G401 (cell line): ENCODE results near the gene FBXO17. TPM values are rescaled to one million over a fixed set of nuclear protein-coding genes. Genes with fewer than 3 reads are reported as not detected.
"Not testable (repeated sequence)": the region's sequence is repeated elsewhere in the genome, so short reads cannot be mapped to it uniquely, and the experiment has no call there.

Source experiments
- DNase-seq: peaks from one replicate; pipeline ENCODE4 v3.0.0-alpha.2; 2015; ENCODE audit warnings: low spot score
- in situ Hi-C: cut with HindIII; loops from 2 replicates; pipeline ENCODE4 v1.10.0; 2016; ENCODE audit warnings: low sequenced_read_pairs, mixed read lengths
- total RNA-seq: library from RNA; depleted of rRNA; stranded (reverse); fragments of >200 nt; shearing (Covaris generic); gene quantifications from 2 replicates; pipeline ENCODE4 v1.2.3, GENCODE V29; 2014

FBXO17 gene
- total RNA-seq, 1 experiment from 2014 or later, result 47.4 TPM

DNA sequence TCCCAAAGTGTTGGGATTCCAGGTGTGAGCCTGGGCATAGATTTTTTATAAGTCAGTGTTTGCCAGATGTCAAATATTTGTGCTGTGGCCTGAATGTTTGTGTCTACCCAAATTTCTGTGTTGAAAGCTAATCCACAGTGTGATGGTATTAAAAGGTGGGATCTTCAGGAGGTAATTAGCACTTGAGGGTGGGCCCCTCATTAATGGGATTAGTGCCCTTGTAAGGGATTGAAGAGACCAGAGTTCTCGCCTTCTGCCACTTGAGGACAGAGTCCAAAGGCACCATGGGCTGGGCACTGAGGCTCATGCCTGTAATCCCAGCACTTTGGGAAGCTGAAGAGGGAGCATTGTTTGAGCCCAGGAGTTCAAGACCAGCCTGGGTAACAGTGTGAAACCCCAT is 9.7 kb upstream of the FBXO17 start:
- DNase-seq, result no peak
- in situ Hi-C loops, result no loop called here

DNA sequence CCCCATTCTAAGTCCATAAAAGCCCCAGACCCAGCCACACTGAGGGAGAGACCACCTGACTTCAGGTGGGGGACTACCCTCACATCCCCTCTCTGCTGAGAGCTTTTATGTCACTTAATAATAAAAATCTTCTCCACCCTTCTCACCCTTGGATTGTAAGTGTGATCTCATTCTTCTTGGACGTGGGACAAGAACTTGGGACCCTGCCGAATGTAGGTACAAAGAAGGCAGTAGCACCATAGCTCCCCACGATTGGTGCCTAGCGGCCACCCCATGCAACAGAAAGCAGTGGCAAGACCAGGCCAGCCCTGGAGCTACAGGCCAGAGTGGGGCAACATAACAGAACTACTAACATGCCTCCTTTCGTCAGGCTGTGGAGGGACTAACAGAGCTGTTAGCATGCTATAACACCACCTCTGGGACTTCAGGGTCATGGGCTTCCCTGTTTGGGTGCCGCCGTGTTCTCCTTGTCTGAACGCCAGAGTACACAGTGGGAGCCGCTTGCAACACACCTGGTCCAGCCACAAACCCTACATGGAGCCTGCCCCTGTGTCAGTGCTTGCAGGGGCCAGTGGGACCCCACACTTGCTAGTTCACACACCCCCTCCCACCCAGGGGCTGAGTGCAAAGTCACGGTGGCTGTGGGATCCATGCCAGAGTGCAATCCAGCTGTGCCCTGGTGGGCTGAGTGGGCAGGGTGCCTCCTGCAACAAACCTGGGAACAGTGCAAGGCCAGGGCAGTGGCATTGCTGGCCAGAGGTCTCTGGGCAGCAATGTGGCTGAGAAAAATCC is 5.2 kb upstream of the FBXO17 start:
- no peak for DNase-seq
- in situ Hi-C loops, result no loop called here

DNA sequence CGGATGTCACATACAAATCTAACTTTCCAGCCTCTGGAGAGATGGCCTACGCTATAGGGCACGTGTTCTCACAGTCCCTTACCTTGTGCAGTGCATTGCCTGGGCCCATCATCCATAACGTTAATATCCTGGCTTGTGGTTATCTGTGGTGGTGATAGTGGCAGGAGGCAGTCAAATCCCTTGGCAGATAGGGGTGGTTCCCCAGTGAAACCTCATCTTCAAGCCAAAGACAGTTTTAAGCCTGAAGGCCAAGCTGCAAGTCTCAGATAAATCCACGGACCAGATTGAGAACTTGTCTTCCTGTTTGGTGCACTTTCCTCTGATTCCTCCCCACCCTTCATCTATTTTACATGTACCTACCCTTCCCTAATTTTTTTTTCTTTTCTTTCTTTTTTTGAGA is 4.3 kb upstream of the FBXO17 start:
- no peak for DNase-seq

DNA sequence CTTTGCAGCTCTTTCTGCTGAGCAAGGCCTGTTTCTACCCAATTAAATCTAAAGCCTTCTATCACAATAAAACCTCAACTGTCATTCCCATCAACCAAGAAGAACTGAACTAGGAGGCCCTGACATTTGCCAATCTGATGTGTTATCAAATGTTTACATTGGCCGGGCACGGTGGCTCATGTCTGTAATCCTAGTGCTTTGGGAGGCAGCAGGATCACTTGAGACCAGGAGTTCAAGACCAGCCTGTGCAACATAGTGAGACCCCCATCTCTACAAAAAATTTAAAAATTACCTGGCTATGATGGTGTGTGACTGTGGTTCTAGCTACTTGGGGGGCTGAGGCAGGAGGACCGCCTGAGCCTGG is 2.8 kb upstream of the FBXO17 start:
- DNase-seq, result no peak
- in situ Hi-C loops, result no loop called here

More for the DNA sequence above, 4.3 kb upstream of the FBXO17 start:
- in situ Hi-C loops, result no loop called here

DNA sequence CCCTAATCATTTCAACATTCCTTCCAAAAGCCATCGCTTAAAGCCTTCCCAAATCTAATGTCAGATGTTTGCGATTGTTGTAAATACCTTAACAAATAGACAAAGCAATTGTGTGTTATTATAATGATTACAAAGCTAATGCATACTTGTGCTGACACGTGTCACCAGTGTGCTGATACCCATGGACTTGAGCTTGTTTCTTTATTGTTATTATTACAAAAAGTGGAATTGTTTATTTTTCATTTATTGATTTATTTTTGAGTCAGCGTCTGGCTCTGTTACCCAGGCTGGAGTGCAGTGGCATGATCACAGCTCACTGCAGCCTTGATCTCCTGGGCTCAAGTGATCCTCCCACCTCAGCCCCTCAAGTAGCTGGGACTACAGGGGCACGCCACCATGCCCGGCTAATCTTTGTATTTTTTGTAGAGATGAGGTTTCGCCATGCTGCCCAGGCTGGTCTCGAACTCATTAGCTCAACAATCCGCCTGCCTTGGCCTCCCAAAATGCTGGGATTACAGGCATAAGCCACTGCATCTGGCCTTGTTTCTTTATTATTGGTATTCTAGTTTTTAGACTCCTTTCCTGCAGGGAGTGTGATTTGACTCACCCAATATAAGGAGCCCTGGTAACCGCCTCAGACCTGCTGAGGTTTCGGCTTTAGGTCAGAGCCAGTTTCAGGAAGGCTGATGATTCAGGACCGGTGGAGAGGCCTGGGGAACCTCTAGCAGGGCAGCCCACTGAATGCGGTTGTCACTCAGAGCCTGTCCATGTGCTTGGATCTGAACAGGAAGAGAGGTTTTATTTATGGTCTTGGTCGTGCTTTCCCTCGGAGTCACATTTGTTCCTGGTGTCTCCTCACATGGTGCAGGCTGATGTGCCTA is 2.1 kb upstream of the FBXO17 start:
- no peak for DNase-seq
- in situ Hi-C loops, result no loop called here

DNA sequence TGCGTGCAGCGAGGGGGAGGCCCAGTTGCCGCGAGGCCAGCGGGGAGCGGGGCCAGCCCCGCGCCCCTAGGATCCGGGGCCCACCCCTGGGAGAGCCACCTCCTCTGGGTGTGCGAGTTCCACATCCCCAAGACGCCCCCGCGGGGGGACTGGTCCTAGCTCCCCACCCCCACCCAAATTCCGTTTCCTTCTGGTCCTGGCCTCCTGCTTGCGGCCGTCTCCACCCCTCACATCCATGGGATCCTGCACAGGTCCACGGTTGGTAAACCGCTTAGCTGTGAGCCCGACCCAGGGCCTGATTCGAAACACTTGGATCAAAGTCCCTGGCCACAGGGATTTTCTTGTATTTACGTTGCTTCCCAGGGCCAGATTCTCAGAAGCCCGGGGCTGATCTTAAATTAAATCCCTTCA is 324 bp upstream of the FBXO17 start:
- DNase-seq, result peak; percentile 67
- in situ Hi-C loops, result no loop called here

DNA sequence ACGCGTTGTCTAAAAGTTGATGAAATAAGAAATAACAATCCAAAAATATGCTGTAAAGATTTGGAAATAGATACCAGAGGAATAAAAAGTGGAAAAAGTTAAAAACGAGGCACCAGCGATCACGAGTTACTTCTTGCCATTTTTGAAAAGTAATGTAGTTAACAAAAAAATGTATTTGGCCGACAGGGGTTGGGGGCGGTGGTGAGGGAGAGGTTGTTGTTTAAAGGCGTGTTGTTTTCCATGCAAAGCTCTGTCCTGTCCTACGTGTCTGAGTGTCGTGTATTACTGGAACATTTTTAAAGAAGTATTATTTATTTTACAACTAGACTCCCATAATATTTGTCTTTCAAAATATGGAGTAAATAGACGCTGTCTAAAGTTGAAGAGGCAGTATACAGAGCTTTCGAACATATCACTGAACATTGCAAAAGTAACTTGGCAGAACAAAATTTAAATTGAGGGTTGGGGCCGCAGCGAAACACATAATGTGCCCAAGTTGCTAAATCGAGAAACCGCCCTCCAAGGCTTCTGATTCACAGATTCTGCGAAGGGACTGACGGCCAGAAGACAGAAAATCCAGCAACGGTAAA is 823 bp downstream of the FBXO17 start:
- in situ Hi-C loops, result no loop called here
- no peak for DNase-seq

DNA sequence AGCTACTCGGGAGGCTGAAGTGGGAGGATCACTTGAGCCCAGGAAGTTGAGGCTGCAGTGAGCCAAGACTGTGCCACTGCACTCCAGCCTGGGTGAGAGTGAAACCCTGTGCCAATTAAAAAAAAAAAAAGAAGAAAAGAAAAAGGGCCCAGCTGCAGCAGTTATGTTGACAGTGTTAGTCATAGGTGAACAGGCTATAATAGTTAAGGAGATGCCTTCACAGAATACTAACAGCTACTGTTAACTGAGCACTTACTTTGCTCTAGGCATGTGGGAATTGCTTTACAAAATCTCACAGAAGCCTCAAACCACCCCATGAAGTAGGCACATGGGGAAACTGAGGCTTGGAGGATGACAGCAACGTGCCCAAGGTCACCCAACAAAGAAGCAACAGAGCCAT is 3.9 kb downstream of the FBXO17 start:
- DNase-seq, result no peak
- in situ Hi-C loops, result no loop called here

DNA sequence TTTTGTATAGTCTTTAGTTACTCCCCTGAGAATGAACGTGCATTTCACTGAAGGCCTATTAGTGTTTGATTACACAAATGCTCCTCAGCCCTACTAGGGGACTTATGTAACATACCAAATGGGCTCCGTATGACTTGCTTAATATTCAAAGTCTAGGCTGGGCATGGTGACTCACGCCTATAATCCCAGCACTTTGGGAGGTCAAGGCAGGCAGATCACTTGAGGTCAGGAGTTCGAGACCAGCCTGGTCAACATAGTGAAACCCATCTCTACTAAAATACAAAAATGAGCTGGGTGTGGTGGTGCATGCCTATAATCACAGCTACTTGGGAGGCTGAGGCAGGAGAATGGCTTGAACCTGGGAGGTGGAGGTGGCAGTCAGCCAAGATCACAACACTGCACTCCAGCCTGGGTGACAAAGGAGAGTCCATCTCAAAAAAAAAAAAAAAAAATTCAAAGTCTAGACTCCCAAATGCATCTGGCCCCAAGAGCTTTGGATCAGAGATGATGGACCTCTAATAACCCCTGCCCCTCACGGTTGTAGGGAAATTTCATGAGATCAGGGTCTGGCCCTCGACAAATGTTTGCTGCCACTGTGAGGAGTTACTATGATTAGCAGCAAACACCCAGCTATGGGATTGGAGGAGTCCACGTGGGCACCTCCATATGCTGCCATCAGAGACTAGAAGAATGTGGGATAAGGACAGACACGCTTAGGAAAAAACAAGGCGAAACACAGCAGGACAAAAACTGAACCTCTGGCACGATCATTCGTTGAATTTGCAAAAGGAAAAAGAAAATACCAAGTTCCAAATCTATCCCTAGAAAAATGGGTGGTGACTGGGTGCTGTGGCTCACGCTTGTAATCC is 4.6 kb downstream of the FBXO17 start:
- peak; percentile 63 for DNase-seq
- in situ Hi-C loops, result no loop called here

DNA sequence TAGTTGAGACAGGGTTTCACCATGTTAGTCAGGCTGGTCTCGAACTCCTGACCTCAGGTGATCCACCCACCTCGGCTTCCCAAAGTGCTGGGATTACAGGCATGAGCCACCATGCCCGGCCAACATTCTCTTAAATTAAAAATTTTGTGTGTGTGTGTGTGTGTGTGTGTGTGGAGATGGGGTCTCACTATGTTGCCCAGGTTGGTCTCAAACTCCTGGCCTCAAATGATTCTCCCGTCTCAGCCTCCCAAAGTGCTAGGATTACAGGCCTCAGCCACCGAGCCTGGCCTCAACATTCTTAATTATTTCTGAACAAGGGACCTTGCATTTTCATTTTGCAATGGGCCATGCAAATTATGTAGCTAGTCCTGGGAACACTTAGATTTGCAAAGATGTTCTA is 9.4 kb downstream of the FBXO17 start:
- DNase-seq, in situ Hi-C loops: not testable (repeated sequence)

DNA sequence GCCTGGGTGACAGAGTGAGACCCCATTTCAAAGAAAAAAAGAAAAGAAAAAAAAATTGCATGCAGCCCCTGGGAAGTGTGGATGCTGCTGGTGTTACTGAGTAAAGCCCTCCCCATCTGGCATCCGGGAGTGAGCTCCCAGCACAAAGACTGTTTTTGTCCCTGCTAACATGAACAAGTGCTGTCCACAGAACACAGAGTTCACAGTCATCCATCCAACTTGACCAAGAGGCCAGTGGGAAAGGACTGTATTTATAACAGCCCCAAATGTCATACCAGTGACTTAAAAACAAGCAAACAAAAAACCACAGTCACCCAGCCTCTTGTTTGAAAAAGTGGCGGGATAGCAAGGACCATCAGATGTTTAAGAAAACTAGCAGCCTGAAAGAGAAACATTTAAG is 10.8 kb downstream of the FBXO17 start:
- no peak for DNase-seq
- in situ Hi-C loops, result no loop called here

DNA sequence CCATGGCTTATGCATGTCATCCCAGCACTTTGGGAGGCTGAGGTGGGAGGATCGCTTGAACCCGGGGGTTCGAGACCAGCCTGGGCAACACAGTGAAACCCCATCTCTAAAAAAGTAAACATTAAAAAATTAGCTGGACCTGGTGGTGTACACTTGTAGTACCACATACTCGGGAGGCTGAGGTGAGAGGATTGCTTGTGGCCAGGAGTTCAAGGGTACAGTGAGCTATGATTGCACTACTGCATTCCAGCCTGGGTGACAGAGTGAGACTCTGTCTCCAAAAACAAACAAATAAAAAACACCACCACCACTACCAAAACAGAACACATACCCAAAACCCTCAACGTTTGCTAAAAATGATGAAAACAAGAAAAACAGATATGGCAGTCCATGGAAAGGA is 15.9 kb downstream of the FBXO17 start:
- in situ Hi-C loops, result no loop called here
- DNase-seq, result no peak

DNA sequence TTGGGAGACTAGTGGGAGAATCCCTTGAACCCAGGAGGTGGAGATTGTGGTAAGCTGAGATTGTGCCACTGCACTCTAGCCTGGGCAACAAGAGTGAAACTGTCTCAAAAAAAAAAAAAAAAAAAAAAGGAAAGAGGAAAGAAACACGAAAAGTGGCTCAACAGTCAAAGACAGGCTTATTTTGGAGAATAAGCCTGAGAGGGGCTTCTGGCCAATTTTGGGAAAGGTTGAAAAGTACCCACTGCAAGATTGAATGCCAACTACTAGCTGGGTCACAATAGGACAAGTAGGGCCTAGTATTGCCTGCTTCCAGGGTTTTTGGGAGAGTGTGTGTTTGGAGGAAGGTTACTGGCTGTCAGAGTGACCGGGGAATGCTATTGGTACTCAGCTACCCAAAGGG is 17.2 kb downstream of the FBXO17 start:
- in situ Hi-C loops, result no loop called here
- DNase-seq, result no peak

DNA sequence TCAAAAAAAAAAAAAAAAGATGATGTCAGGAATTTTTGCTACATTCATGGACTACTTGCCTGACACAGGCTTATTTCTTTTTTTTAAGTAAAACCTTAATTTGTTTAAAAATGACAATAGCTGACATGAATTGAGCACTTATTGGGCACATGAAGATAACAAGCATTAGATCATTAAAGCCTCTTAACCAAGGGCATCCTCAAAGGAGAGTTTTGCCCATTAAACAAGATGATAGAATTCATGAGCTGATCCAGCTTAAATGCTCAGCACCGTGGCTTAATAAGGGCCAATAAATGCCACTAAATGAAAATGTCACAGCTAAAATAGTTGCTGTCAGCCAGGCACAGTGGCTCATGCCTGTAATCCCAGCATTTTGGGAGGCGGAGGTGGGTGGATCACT is 19.3 kb downstream of the FBXO17 start:
- in situ Hi-C loops, result no loop called here
- no peak for DNase-seq

DNA sequence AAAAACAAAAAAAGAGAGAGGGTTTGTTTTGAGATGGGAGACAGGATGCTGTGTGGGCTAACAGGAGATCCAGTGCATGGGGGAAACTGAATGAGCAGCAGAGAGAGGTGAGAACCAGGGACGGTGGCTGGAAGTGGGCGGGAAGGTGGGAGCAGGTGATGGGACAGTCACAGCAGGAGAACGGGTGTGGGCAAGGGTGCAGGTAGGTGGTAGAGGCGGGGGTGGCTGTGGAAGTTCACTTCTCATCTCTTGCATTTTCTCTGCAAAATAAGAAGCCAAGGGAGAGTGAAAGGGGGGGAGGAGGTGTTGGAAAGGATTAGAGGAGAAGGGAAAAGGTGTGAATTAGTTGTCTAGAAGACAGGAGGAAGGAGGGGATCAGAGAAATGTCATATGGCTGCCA is 21.9 kb downstream of the FBXO17 start:
- in situ Hi-C loops, result no loop called here
- DNase-seq, result no peak

DNA sequence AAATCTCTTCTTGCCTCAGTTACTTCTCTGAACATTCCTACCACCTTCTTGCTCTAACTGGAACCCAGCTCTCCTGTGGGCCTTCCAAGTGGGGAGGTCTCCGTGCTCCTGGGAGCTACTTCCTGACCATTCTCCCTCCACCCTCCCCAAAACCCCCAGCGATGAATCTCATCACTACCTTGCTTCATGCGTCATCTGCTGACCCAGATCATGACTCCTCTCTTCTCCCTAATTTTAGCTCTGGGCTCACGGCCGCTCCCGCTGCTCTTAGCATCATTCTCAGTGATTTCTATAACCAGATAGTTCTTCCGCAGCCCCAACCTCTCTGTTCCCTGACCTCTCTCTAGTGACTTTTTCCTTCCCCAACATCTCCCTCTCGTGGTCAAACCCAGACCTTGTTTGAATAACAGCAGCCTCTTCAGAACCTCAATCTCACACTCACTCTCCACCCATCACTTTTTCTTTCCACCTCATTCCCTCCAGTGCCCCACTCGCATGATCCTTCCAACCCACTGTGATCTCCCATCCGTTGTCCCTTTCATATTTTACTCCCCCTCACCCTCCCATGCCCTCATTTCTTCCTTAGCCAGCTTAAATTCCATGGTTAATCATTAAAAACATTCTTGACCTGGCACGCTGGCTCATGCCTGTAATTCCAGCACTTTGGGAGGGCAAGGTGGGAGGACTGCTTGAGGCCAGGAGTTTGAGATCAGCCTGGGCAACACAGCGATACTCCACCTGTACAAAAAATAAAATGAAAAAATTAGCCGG is 23.0 kb downstream of the FBXO17 start:
- peak; percentile 39 for DNase-seq
- in situ Hi-C loops, result no loop called here

DNA sequence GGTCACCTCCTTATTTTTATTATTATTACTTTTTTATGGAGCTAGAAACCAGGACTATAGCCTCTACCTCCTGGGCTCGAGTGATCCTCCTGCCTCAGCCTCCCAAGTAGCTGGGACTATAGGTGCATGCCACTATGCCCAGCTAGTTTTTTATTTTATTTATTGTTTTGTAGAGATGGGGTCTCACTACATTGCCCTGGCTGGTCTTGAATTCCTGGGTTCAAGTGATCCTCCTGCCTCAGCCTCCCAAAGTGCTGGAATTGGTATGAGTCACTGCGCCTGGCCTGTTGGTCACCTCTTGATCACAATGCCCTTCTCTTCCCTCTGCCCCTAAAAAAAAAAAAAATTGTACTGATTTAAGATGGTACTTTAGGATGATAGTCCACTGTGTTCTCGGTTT is 24.4 kb downstream of the FBXO17 start:
- in situ Hi-C loops, result no loop called here
- no peak for DNase-seq

DNA sequence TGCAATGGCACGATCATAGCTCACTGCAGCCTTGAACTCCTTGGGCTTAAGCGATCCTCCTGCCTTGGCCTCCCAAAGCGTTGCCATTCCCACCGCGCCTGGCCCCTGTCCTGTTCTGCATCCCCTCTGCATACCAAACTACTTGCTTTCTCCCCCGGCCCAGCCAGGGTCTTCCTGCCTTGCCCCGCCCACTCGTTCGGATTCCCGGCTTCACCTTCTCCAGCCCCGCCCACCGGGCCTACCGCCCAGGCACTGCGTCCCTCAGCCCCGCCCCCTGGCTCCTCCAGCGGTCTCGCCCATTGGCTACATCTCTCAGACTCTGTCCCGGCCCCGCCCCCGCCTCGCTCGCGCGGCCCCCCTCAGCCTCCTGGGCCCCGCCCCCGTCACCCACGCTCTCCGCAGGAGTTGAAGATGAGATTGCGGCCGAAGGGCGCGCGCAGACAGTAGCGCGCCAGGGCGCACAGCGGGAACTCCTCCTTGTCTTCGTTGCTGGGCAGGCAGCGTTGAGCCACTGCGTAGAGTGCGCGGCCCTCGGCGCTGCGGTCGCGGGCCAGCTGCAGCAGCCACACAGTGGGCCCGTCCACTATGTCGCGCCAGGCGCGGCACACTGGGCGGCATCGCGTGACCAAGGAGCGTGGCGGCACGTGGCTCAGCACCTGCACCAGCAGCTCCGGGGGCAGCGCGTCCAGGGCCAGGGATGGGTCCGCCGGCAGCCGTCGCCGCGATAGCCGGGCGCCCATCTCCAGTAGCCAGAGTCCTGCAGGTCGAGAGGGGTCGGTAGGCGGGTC is 25.8 kb downstream of the FBXO17 start:
- in situ Hi-C loops, result no loop called here

More for the DNA sequence above, 25.8 kb downstream of the FBXO17 start:
- peak; percentile 88 for DNase-seq
